ENCODE results near the gene TFAP2E.

DNA sequence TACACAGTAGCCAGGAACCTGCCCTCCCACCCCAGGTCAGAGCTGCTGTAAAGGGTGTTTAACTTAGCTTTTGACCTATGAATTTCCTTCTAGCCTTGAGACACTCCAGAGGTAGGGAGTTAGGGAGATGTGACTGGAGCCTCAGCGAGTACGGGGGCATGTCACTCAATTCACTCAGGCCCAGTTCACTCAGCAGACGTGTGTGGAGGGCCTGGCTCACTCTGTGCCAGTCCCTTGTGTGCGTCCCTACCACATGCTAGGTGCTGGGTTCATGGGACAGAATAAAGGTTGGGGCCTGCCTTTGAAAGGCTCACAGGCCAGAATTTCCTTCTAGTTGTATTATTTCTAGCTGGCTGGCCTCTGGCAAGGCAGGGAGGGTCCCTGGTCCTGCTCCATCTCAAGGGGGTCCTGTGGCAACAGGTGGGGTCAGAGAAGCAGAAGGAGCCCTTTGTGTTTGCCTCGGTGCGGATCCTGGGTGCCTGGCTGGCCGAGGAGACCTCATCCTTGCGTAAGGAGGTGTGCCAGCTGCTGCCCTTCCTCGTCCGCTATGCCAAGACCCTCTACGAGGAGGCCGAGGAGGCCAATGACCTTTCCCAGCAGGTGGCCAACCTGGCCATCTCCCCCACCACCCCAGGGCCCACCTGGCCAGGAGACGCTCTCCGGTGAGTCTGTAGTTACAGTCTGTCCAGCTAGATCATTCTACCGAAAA is 11.0 kb upstream of the TFAP2E start:
- TF ChIP-seq, protein P1, sequence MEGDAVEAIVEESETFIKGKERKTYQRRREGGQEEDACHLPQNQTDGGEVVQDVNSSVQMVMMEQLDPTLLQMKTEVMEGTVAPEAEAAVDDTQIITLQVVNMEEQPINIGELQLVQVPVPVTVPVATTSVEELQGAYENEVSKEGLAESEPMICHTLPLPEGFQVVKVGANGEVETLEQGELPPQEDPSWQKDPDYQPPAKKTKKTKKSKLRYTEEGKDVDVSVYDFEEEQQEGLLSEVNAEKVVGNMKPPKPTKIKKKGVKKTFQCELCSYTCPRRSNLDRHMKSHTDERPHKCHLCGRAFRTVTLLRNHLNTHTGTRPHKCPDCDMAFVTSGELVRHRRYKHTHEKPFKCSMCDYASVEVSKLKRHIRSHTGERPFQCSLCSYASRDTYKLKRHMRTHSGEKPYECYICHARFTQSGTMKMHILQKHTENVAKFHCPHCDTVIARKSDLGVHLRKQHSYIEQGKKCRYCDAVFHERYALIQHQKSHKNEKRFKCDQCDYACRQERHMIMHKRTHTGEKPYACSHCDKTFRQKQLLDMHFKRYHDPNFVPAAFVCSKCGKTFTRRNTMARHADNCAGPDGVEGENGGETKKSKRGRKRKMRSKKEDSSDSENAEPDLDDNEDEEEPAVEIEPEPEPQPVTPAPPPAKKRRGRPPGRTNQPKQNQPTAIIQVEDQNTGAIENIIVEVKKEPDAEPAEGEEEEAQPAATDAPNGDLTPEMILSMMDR (conservative IDR thresholded peaks at IDR 0.05; ENCODE audit: low read depth, low read length), result no peak
- TF ChIP-seq EZH2phosphoT487 (IDR thresholded peaks at IDR 0.05; ENCODE audit: borderline replicate concordance, low read length), result no peak
- TF ChIP-seq EZH2 (IDR thresholded peaks at IDR 0.05; ENCODE audit: low read length, unreplicated experiment), result no peak

Measured in PC-3 (cell line).